Spleen (tissue), 11 donors: ENCODE measurements around the gene EIF4A2. TPM values are rescaled to one million over a fixed set of nuclear protein-coding genes. Genes with fewer than 3 reads are reported as not detected.
A peak's percentile ranks its signal among the peaks of the same experiment; 100 is the strongest.

Source experiments
- DNase-seq: peaks from one replicate; pipeline ENCODE4 v3.0.0-alpha.2; 2020
- H3K27ac ChIP-seq, 8 donors: fragments of 200-600 bp; sonication (generic) in 7 of 8; 1 replicate in 4 of 8; 2 replicates in 4 of 8; pipeline versions ENCODE4 v1.5.0 to v1.8.0; 2016 to 2021; ENCODE audit warnings: inconsistent platforms in 4 of 8, mild to moderate bottlenecking in 4 of 8, moderate library complexity in 1 of 8
- H3K27me3 ChIP-seq, 7 donors: fragments of 200-600 bp; sonication (generic) in 6 of 7; replicated peaks in 1 of 7; 1 replicate in 4 of 7; 2 replicates in 3 of 7; pipeline versions ENCODE4 v1.5.0 to v1.8.0; 2016 to 2021; ENCODE audit warnings: inconsistent platforms in 3 of 7, mild to moderate bottlenecking in 1 of 7
- H3K36me3 ChIP-seq, 6 donors: fragments of 200-600 bp; sonication (generic) in 5 of 6; 1 replicate in 4 of 6; 2 replicates in 2 of 6; pipeline versions ENCODE4 v1.5.0 to v1.8.0; 2016 to 2021; ENCODE audit warnings: inconsistent platforms in 2 of 6
- H3K4me1 ChIP-seq, 6 donors: fragments of 200-600 bp; sonication (generic) in 5 of 6; 1 replicate in 3 of 6; 2 replicates in 3 of 6; pipeline versions ENCODE4 v1.5.0 to v1.8.0; 2016 to 2021; ENCODE audit warnings: inconsistent platforms in 3 of 6
- H3K4me3 ChIP-seq, 8 donors: fragments of 200-600 bp; sonication (generic) in 7 of 8; 1 replicate in 4 of 8; 2 replicates in 4 of 8; pipeline versions ENCODE4 v1.5.0 to v1.8.0; 2016 to 2021; ENCODE audit warnings: inconsistent platforms in 4 of 8, mild to moderate bottlenecking in 4 of 8, moderate library complexity in 2 of 8
- H3K9me3 ChIP-seq, 8 donors: fragments of 200-600 bp; sonication (generic) in 7 of 8; 1 replicate in 4 of 8; 2 replicates in 4 of 8; pipeline versions ENCODE4 v1.5.0 to v1.8.0; 2016 to 2021; ENCODE audit warnings: inconsistent platforms in 4 of 8
- POLR2A ChIP-seq, 3 donors: fragments of 450-650 bp; IDR thresholded peaks; one replicate each; pipeline ENCODE4 v1.5.1; 2017; ENCODE audit warnings: antibody characterized with exemption in 3 of 3, mild to moderate bottlenecking in 1 of 3
- POLR2AphosphoS5 ChIP-seq, 3 donors: sonication (generic); formaldehyde crosslinking; IDR thresholded peaks; one replicate each; pipeline ENCODE4 v1.5.1; 2017; ENCODE audit warnings: antibody characterized with exemption in 3 of 3
- WGBS, 5 donors: extraction: QIAGEN DNeasy Blood & Tissue Kit in 3 of 5; methylation state at CpG; one replicate each; pipeline versions ENCODE4 v1.1.5 to v1.1.7; 2013 to 2018; 5-methylcytosine and 5-hydroxymethylcytosine counted together
- intact Hi-C: fragments of 100-400 bp; cut with DNase I; formaldehyde crosslinking; loops from one replicate; pipeline ENCODE4 v1.15.0; 2023; ENCODE audit warnings: low total_unique reads
- polyA plus RNA-seq, 3 donors: library from polyadenylated mRNA; stranded (reverse); fragments of 200-250 nt; gene quantifications; one replicate each; pipeline ENCODE4 v1.2.1, GENCODE V29; 2013
- total RNA-seq, 7 donors: library from RNA; depleted of rRNA in 3 of 7; stranded (reverse); fragments of >200 nt in 3 of 7; fragmentation: NEBNext Ultra II Directional in 4 of 7; extraction: Animal tissue kit (Norgen Biotek cat#: 25700) in 4 of 7; gene quantifications; one replicate each; pipeline versions ENCODE4 v1.1.0 to v1.2.1, GENCODE V29; 2016 to 2021
- TF ChIP-seq, protein P1 (sequence below), 11 experiments: fragments of 200-600 bp in 7 of 11; fragments of 450-650 bp in 4 of 11; sonication (generic) in 4 of 11; IDR thresholded peaks in 8 of 11; conservative IDR thresholded peaks in 3 of 11; 1 replicate in 7 of 11; 2 replicates in 4 of 11; pipeline versions ENCODE4 v1.4.0 to v1.8.0; 2016 to 2021; ENCODE audit warnings: antibody characterized with exemption in 11 of 11, inconsistent platforms in 4 of 11, mild to moderate bottlenecking in 1 of 11
- donor health status: healthy with polysubstance abuse.
- donor health status: DM: no; HTN: no; CAD: no; lungs with moderate emphysema.
- donor health status: DM: no; HTN: no; CAD: no.
- donor health status: Bipolar disorder and iron deficiency.
- donor health status: healthy.
- donor health status: DM: no; HTN: no; CAD: no.
- donor health status: DM: yes; HTN: yes; CAD: no.

EIF4A2 gene
- total and polyA plus RNA-seq, 10 donors, result 255 to 512 (median 357) TPM

DNA sequence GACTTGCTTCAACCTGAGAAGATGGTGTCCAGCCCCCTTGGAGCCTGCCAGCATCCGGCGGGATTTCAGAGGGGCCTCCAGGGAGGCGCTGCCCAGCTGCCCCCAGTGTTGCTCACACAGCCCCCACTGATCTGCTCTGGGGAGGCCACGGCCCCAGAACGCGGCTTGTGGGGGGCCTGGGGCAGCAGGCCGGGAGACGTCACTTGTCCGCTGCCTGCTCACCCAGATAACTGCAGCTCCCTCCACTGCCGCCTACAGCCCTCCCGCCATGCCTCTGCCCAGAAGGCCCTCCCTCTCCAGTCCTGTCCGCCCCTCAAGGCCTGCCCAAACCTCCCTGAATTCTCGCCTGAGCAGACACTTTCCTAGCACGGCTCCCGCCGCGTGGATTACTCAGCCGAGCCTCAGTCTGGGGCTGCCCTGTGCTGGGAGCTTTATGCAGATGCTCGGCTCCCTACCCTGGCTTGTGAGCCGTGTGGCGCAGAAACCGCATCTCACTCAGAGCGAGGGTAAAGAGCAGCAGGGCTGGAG is 42.0 kb downstream of the EIF4A2 start:
- no peaks in the 10 kb centered on the region for H3K36me3 ChIP-seq
- peaks cover 3 to 72% (median 51%) of the 10 kb centered on the region in 7 donors for H3K27me3 ChIP-seq
- TF ChIP-seq, protein P1, sequence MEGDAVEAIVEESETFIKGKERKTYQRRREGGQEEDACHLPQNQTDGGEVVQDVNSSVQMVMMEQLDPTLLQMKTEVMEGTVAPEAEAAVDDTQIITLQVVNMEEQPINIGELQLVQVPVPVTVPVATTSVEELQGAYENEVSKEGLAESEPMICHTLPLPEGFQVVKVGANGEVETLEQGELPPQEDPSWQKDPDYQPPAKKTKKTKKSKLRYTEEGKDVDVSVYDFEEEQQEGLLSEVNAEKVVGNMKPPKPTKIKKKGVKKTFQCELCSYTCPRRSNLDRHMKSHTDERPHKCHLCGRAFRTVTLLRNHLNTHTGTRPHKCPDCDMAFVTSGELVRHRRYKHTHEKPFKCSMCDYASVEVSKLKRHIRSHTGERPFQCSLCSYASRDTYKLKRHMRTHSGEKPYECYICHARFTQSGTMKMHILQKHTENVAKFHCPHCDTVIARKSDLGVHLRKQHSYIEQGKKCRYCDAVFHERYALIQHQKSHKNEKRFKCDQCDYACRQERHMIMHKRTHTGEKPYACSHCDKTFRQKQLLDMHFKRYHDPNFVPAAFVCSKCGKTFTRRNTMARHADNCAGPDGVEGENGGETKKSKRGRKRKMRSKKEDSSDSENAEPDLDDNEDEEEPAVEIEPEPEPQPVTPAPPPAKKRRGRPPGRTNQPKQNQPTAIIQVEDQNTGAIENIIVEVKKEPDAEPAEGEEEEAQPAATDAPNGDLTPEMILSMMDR (IDR thresholded peaks at IDR 0.05 in 8 of 11, conservative IDR thresholded peaks at IDR 0.05 in 3 of 11), result no peak
- TF ChIP-seq POLR2AphosphoS5 (IDR thresholded peaks at IDR 0.05), result peak in 1 of 3 donors; percentile 9
- TF ChIP-seq POLR2A (IDR thresholded peaks at IDR 0.05), result no peak
- peaks cover 14 to 50% (median 26%) of the 10 kb centered on the region in 6 donors for H3K4me1 ChIP-seq
- no peaks in the 10 kb centered on the region for H3K9me3 ChIP-seq
- peak; percentile 81 for DNase-seq
- intact Hi-C loops, result no loop called here
- no peak overlapping the region for H3K27ac ChIP-seq
- WGBS, 5 donors, result 6 to 19% (median 7%) methylated on average over 17 to 23 of the region's 23 CpGs
- H3K4me3 ChIP-seq, result peak overlapping the region in 1 of 8 donors; percentile 31

DNA sequence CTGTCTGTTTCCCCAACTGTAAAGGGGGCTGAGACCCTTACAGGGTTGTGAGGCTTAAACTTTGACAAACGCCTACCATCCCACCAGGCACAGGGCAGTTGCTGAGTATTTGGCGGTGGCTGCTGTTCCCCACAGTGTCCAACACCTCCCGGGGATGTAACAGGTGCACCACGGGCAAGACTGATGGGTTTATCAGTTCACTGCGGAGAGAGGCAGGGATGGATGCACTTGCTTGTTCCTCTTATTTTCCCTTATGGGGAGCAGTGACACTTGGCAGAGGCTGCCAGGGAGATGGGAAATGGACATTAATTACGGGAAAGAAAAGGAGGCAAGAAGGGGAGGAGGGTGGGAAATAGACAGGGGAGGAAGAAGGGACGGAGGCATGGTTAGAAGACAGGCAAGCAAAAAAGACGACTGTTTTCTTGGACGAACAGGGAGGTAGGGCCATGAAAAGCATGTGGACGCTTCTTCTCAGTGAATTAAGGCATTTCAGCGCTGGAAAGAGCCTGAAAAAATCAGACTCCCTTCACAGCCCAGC is 42.6 kb downstream of the EIF4A2 start:
- Histone ChIP-seq H3K27ac (no peak overlapping the region), H3K36me3 (no peaks in the 10 kb centered on the region), H3K4me3 (peak overlapping the region in 5 of 8 donors; percentile 58 to 80 (median 65)), H3K27me3 (peaks cover 3 to 78% (median 55%) of the 10 kb centered on the region in 7 donors), H3K4me1 (peaks cover 14 to 50% (median 26%) of the 10 kb centered on the region in 6 donors), H3K9me3 (no peaks in the 10 kb centered on the region)
- no peak for DNase-seq
- intact Hi-C loops, result no loop called here
- WGBS, 5 donors, result 20 to 24% (median 23%) methylated on average over 11 of the region's 11 CpGs
- TF ChIP-seq, protein P1 (IDR thresholded peaks at IDR 0.05 in 8 of 11, conservative IDR thresholded peaks at IDR 0.05 in 3 of 11), result no peak
- TF ChIP-seq POLR2AphosphoS5 (IDR thresholded peaks at IDR 0.05) (no peak), POLR2A (IDR thresholded peaks at IDR 0.05) (no peak)

DNA sequence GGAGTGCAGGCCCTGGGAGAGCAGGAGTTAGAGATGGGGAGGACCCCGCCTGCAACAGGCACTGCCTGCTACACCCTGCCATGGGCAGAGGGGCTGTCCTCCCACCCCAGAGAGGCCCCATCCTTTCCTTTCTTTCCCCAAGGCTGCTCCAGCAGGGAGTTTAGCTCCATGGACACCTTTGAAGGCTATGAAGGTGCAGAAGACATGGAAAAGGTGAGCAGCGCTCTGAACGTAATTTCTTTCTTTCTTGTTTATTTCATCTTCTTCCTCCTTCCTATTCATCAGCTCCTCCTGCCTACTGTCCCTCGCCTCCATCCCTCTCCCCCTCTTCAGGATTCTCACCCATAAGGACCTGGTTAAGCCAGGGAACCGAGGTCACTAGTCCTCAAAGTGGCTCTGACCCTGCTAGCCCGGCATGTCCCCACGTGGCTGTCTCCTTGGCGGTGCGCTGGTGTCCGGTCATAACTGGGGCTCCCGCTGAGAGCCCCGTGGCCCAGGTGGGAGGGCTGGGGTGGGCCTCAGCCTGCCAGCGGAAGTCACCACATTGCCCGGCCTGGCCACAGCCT is 43.1 kb downstream of the EIF4A2 start:
- Histone ChIP-seq H3K36me3 (no peaks in the 10 kb centered on the region), H3K9me3 (no peaks in the 10 kb centered on the region), H3K4me1 (peaks cover 14 to 46% (median 26%) of the 10 kb centered on the region in 6 donors), H3K27ac (no peak overlapping the region), H3K27me3 (peaks cover 3 to 83% (median 55%) of the 10 kb centered on the region in 7 donors), H3K4me3 (peak overlapping the region in 7 of 8 donors; percentile 54 to 80 (median 65))
- TF ChIP-seq, protein P1 (IDR thresholded peaks at IDR 0.05 in 8 of 11, conservative IDR thresholded peaks at IDR 0.05 in 3 of 11), result no peak
- no peak for TF ChIP-seq POLR2AphosphoS5 (IDR thresholded peaks at IDR 0.05)
- no peak for TF ChIP-seq POLR2A (IDR thresholded peaks at IDR 0.05)
- DNase-seq, result peak; percentile 81
- intact Hi-C loops, result no loop called here
- WGBS, 5 donors, result 11 to 15% (median 12%) methylated on average over 13 to 14 of the region's 14 CpGs
